Adrenal gland (tissue), 12 donors: ENCODE measurements around the gene UBE2E2. TPM values are rescaled to one million over a fixed set of nuclear protein-coding genes. Genes with fewer than 3 reads are reported as not detected.

Experiments used
- DNase-seq, 7 donors: peaks; one replicate each; pipeline ENCODE4 v3.0.0-alpha.2; 2019 to 2020
- H3K27ac ChIP-seq, 5 donors: fragments of 200-600 bp; sonication (generic) in 4 of 5; 1 replicate in 3 of 5; 2 replicates in 2 of 5; pipeline versions ENCODE4 v1.5.1 to v1.8.0; 2016 to 2020; ENCODE audit warnings: mild to moderate bottlenecking in 1 of 5
- H3K27me3 ChIP-seq: fragments of 200-600 bp; 2 replicates; pipeline ENCODE4 v1.8.0; 2021
- H3K36me3 ChIP-seq, 2 donors: fragments of 200-600 bp; replicated peaks in 1 of 2; 1 replicate in 1 of 2; 2 replicates in 1 of 2; pipeline versions ENCODE4 v1.5.1 to v1.8.0; 2018 to 2022
- H3K4me1 ChIP-seq, 2 donors: fragments of 200-600 bp; replicated peaks in 1 of 2; 1 replicate in 1 of 2; 2 replicates in 1 of 2; pipeline versions ENCODE4 v1.5.1 to v1.8.0; 2018 to 2021
- H3K4me3 ChIP-seq, 4 donors: fragments of 200-600 bp; sonication (generic) in 3 of 4; one replicate each; pipeline ENCODE4 v1.5.1; 2016 to 2018
- H3K9me3 ChIP-seq, 3 donors: fragments of 200-600 bp; sonication (generic) in 1 of 3; replicated peaks in 1 of 3; 1 replicate in 2 of 3; 2 replicates in 1 of 3; pipeline versions ENCODE4 v1.5.1 to v1.8.0; 2016 to 2021
- CTCF ChIP-seq, 6 experiments: fragments of 450-650 bp in 4 of 6; fragments of 200-600 bp in 2 of 6; sonication (generic) in 1 of 6; IDR thresholded peaks; 1 replicate in 5 of 6; 2 replicates in 1 of 6; pipeline versions ENCODE4 v1.5.1 to v1.8.0; 2016 to 2021; ENCODE audit warnings: antibody characterized with exemption in 6 of 6, mild to moderate bottlenecking in 2 of 6, moderate library complexity in 1 of 6
- POLR2A ChIP-seq, 2 donors: fragments of 450-650 bp; IDR thresholded peaks; one replicate each; pipeline ENCODE4 v1.6.1; 2017; ENCODE audit warnings: antibody characterized with exemption in 2 of 2, mild to moderate bottlenecking in 2 of 2, moderate library complexity in 1 of 2
- WGBS, 4 donors: extraction: QIAGEN DNeasy Blood & Tissue Kit in 2 of 4; methylation state at CpG; one replicate each; pipeline versions ENCODE4 v1.1.5 to v1.1.7; 2013 to 2017; 5-methylcytosine and 5-hydroxymethylcytosine counted together
- intact Hi-C, 2 donors: fragments of 100-400 bp; cut with DNase I; formaldehyde crosslinking; loops; one replicate each; pipeline versions ENCODE4 v1.14.1 to v1.15.0; 2022 to 2023
- polyA plus RNA-seq, 3 donors: library from polyadenylated mRNA; stranded (reverse); fragments of 200-250 nt in 2 of 3; fragments of 350-450 nt in 1 of 3; fragmentation: Illumina TruSeq in 1 of 3; extraction: RNeasy Lipid Tissue Mini Kit (QIAGEN cat#74804) in 1 of 3; gene quantifications; one replicate each; pipeline ENCODE4 v1.2.3, GENCODE V29; 2013 to 2014
- total RNA-seq, 9 donors: library from RNA; depleted of rRNA in 4 of 9; stranded (reverse); fragments of >200 nt in 4 of 9; fragments of 120-200 nt in 1 of 9; fragmentation: NEBNext Ultra II Directional in 1 of 9; extraction: Animal tissue kit (Norgen Biotek cat#: 25700) in 1 of 9; gene quantifications; one replicate each; pipeline versions ENCODE4 v1.1.0 to v1.2.4, GENCODE V29; 2013 to 2023
- donor health status: healthy with polysubstance abuse.
- donor health status: Bipolar disorder and iron deficiency.
- donor health status: DM: yes; HTN: yes; CAD: no.
- donor health status: DM: no; HTN: no; CAD: no.
- donor health status: DM: no; HTN: no; CAD: no.
- donor health status: DM: yes; HTN: yes; CAD: no.

The UBE2E2 gene
- total and polyA plus RNA-seq, 12 donors = 9.3 to 29.6 (median 20.7) TPM

- H3K4me1 ChIP-seq = no peaks in the 10 kb centered on the region
- H3K36me3 ChIP-seq = no peaks in the 10 kb centered on the region
- H3K27ac ChIP-seq = no peak overlapping the region
- no peak overlapping the region for H3K4me3 ChIP-seq
- no peaks in the 10 kb centered on the region for H3K27me3 ChIP-seq
- intact Hi-C loops = loop anchor here in 1 of 2 donors (5.0 kb wide), 1 partner anchor 619 kb away; no protein-coding TSS in a partner anchor
- no peaks in the 10 kb centered on the region for H3K9me3 ChIP-seq
- DNase-seq = no peak
- 59 to 90% (median 86%) methylated on average over 3 of the region's 3 CpGs for WGBS, 4 donors
- TF ChIP-seq POLR2A (IDR thresholded peaks at IDR 0.05) = no peak
- no peak for TF ChIP-seq CTCF (IDR thresholded peaks at IDR 0.05)
These were observed 20.1 kb upstream of the UBE2E2 start for GRCh38 chr3:23182996-23183513.

- DNase-seq = peak; percentile 20 to 60 (median 42)
- no peak for TF ChIP-seq POLR2A (IDR thresholded peaks at IDR 0.05)
- TF ChIP-seq CTCF (IDR thresholded peaks at IDR 0.05) = peak; percentile 21 to 51 (median 48)
- Histone ChIP-seq H3K4me1 (no peaks in the 10 kb centered on the region), H3K36me3 (no peaks in the 10 kb centered on the region), H3K9me3 (no peaks in the 10 kb centered on the region), H3K27me3 (no peaks in the 10 kb centered on the region), H3K4me3 (no peak overlapping the region), H3K27ac (no peak overlapping the region)
- WGBS, 4 donors = 32 to 42% (median 40%) methylated on average over 3 of the region's 3 CpGs
- intact Hi-C loops = loop anchor here in 1 of 2 donors (5.0 kb wide), 1 partner anchor 619 kb away; no protein-coding TSS in a partner anchor
These were observed 19.4 kb upstream of the UBE2E2 start for GRCh38 chr3:23183731-23184130.

GRCh38 chr3:23185861-23186260 is 17.3 kb upstream of the UBE2E2 start:
- Histone ChIP-seq H3K36me3 (no peaks in the 10 kb centered on the region), H3K4me1 (no peaks in the 10 kb centered on the region), H3K27ac (no peak overlapping the region), H3K4me3 (no peak overlapping the region), H3K9me3 (no peaks in the 10 kb centered on the region), H3K27me3 (peaks cover 3% of the 10 kb centered on the region)
- TF ChIP-seq CTCF (IDR thresholded peaks at IDR 0.05) (no peak), POLR2A (IDR thresholded peaks at IDR 0.05) (no peak)
- intact Hi-C loops = no loop called here
- no peak for DNase-seq
- 54 to 71% (median 61%) methylated on average over 2 of the region's 2 CpGs for WGBS, 4 donors

GRCh38 chr3:23189187-23189586 is 13.9 kb upstream of the UBE2E2 start:
- Histone ChIP-seq H3K36me3 (no peaks in the 10 kb centered on the region), H3K9me3 (no peaks in the 10 kb centered on the region), H3K4me3 (no peak overlapping the region), H3K4me1 (no peaks in the 10 kb centered on the region), H3K27ac (no peak overlapping the region), H3K27me3 (peaks cover 7% of the 10 kb centered on the region)
- no peak for DNase-seq
- WGBS, 4 donors = 41 to 62% (median 56%) methylated on average over 1 of the region's 1 CpG
- intact Hi-C loops = no loop called here
- TF ChIP-seq CTCF (IDR thresholded peaks at IDR 0.05) (no peak), POLR2A (IDR thresholded peaks at IDR 0.05) (no peak)
